Mesodermal cell (in vitro differentiated cells): ENCODE data around the gene TMPRSS4.

ENCODE experiments used
- H3K27ac ChIP-seq: 2 replicates; pipeline ENCODE4 v1.7.0; 2013; ENCODE audit warnings: mild to moderate bottlenecking, low read depth, low read length, moderate library complexity; ENCODE audit not compliant: severe bottlenecking
- H3K36me3 ChIP-seq: 2 replicates; pipeline ENCODE4 v1.7.1; 2013; ENCODE audit warnings: mild to moderate bottlenecking, low read length, moderate library complexity; ENCODE audit not compliant: control insufficient read depth, insufficient read depth
- H3K4me1 ChIP-seq: one replicate; pipeline ENCODE4 v1.7.1; 2013; ENCODE audit warnings: mild to moderate bottlenecking, low read length; ENCODE audit not compliant: insufficient read depth, control insufficient read depth, poor library complexity, severe bottlenecking
- H3K4me3 ChIP-seq: 2 replicates; pipeline ENCODE4 v1.7.0; 2013; ENCODE audit warnings: low read length, control low read depth, mild to moderate bottlenecking; ENCODE audit not compliant: insufficient read depth, poor library complexity, severe bottlenecking; ENCODE audit errors: extremely low read depth
- H3K9me3 ChIP-seq: 2 replicates; pipeline ENCODE4 v1.7.1; 2013; ENCODE audit warnings: mild to moderate bottlenecking, low read length, moderate library complexity; ENCODE audit not compliant: control insufficient read depth
- WGBS, 2 experiments: methylation state at CpG; one replicate each; pipeline ENCODE4 v1.1.5; 2013; ENCODE audit warnings: missing lambda C conversion rate in 2 of 2; ENCODE audit not compliant: insufficient coverage in 2 of 2; 5-methylcytosine and 5-hydroxymethylcytosine counted together

TMPRSS4 gene

GRCh38 chr11:118081241-118081958 is 4.5 kb downstream of the TMPRSS4 start:
- WGBS, 2 experiments = 91 to 92% methylated on average over 16 to 17 of the region's 18 CpGs
- Histone ChIP-seq H3K4me3 (no peak overlapping the region), H3K9me3 (no peaks in the 10 kb centered on the region), H3K4me1 (no peaks in the 10 kb centered on the region), H3K36me3 (no peaks in the 10 kb centered on the region), H3K27ac (no peak overlapping the region)

DNA sequence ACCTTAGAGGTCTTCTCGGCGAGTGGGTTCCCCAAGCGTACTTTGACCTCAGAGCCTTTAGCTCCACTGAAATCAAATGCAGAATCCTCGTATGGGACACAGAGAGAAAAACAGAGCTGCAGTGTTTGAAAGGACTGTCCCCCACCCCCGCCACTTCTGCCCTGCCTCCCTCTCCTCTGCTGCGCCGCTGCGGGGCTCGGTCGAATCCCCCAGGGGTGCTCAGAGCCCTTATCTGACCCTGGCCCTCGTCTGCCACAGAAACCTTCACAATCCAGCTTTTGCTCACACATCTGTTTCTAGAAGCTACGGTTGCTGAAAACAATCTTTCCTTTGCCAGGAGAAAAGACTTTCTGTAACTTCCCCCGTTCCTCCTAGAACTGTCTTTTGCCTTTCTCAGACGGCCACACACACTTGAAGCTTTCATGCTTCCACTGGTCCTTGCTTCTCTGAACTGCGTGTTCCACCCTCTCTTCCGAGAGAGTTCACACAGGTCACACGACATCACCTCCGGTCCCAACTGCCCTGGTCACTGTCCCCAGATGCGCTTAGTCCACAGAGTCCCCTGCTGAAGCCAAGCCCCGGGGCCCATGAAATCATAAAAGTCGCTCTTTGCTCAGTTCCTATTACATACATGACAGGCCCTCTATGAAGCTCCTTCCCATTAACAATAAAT is 6.1 kb downstream of the TMPRSS4 start:
- no peak overlapping the region for H3K4me3 ChIP-seq
- H3K9me3 ChIP-seq = peaks cover 8% of the 10 kb centered on the region
- peak overlapping the region; percentile 43 for H3K27ac ChIP-seq
- WGBS, 2 experiments = 63 to 67% methylated on average over 19 of the region's 21 CpGs
- H3K4me1 ChIP-seq = no peaks in the 10 kb centered on the region
- no peaks in the 10 kb centered on the region for H3K36me3 ChIP-seq

- Histone ChIP-seq H3K27ac (no peak overlapping the region), H3K4me3 (no peak overlapping the region), H3K4me1 (no peaks in the 10 kb centered on the region), H3K36me3 (no peaks in the 10 kb centered on the region), H3K9me3 (peaks cover 10% of the 10 kb centered on the region)
- 83 to 100% methylated on average over 1 to 3 of the region's 4 CpGs for WGBS, 2 experiments
These were observed 7.4 kb downstream of the TMPRSS4 start for GRCh38 chr11:118084247-118084646.

- Histone ChIP-seq H3K36me3 (no peaks in the 10 kb centered on the region), H3K4me1 (no peaks in the 10 kb centered on the region), H3K27ac (no peak overlapping the region), H3K4me3 (no peak overlapping the region), H3K9me3 (peaks cover 10% of the 10 kb centered on the region)
These were observed 7.8 kb downstream of the TMPRSS4 start for GRCh38 chr11:118084656-118085055.

- Histone ChIP-seq H3K4me3 (no peak within 1 kb of the TSS), H3K36me3 (no peaks in the 10 kb centered on the region), H3K27ac (no peak within 1 kb of the TSS), H3K4me1 (no peaks in the 10 kb centered on the region), H3K9me3 (peaks cover 10% of the 10 kb centered on the region)
- 86 to 94% methylated on average over 3 to 5 of the region's 5 CpGs for WGBS, 2 experiments
These were observed 10.3 kb downstream of the TMPRSS4 start, which contains the start of gene SMIM35 for GRCh38 chr11:118086913-118087768. Gene SMIM35, minus strand, starts transcription at chr11:118086963. Its CDS starts 206 bp downstream, at chr11:118086757.

- 80 to 92% methylated on average over 4 to 5 of the region's 6 CpGs for WGBS, 2 experiments
- no peaks in the 10 kb centered on the region for H3K36me3 ChIP-seq
- no peaks in the 10 kb centered on the region for H3K4me1 ChIP-seq
- H3K4me3 ChIP-seq = no peak overlapping the region
- no peak overlapping the region for H3K27ac ChIP-seq
- peaks cover 10% of the 10 kb centered on the region for H3K9me3 ChIP-seq
These were observed 11.1 kb downstream of the TMPRSS4 start for GRCh38 chr11:118087931-118088330.

- Histone ChIP-seq H3K4me1 (no peaks in the 10 kb centered on the region), H3K9me3 (peaks cover 10% of the 10 kb centered on the region), H3K36me3 (no peaks in the 10 kb centered on the region), H3K4me3 (no peak overlapping the region), H3K27ac (no peak overlapping the region)
- WGBS, 2 experiments = 88 to 89% methylated on average over 2 to 3 of the region's 4 CpGs
These were observed 11.7 kb downstream of the TMPRSS4 start for GRCh38 chr11:118088531-118088930.

GRCh38 chr11:118090545-118091162 is 13.8 kb downstream of the TMPRSS4 start:
- no peaks in the 10 kb centered on the region for H3K4me1 ChIP-seq
- no peak overlapping the region for H3K27ac ChIP-seq
- H3K9me3 ChIP-seq = peaks cover 10% of the 10 kb centered on the region
- H3K36me3 ChIP-seq = no peaks in the 10 kb centered on the region
- WGBS, 2 experiments = 83 to 85% methylated on average over 2 to 5 of the region's 7 CpGs
- no peak overlapping the region for H3K4me3 ChIP-seq

DNA sequence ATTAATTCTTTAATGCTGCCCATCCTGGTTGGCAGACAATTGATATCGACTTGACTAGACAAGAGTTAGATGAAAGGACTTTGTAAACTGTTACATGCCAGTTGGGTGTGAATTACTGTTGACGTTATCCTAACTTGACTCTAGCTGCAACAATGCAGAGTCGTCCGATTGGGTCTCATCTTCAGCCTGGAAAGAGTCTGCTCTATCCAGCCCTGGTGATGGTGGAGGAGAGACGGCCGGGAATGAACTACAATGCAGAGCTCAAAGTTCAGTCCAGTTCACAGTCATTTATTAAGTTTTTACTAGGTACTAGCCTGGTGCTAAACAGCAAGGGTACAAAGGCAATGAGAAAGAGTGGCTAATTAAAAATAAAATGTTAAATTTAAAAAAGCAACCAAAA is 14.8 kb downstream of the TMPRSS4 start:
- no peaks in the 10 kb centered on the region for H3K36me3 ChIP-seq
- no peaks in the 10 kb centered on the region for H3K4me1 ChIP-seq
- no peak overlapping the region for H3K4me3 ChIP-seq
- H3K27ac ChIP-seq = no peak overlapping the region
- WGBS, 2 experiments = 88 to 92% methylated on average over 5 to 6 of the region's 6 CpGs
- peaks cover 10% of the 10 kb centered on the region for H3K9me3 ChIP-seq

- no peaks in the 10 kb centered on the region for H3K36me3 ChIP-seq
- 86 to 90% methylated on average over 7 to 8 of the region's 8 CpGs for WGBS, 2 experiments
- no peaks in the 10 kb centered on the region for H3K4me1 ChIP-seq
- peak overlapping the region; percentile 29 for H3K27ac ChIP-seq
- peaks cover 1% of the 10 kb centered on the region for H3K9me3 ChIP-seq
- H3K4me3 ChIP-seq = no peak overlapping the region
These were observed 16.2 kb downstream of the TMPRSS4 start for GRCh38 chr11:118092907-118093571.
